DMS79 treated with DMSO at 0.1 percent for 48 hours (cell line): Measurements from ENCODE around the gene GAPVD1.
"Not testable (repeated sequence)": the region's sequence is repeated elsewhere in the genome, so short reads cannot be mapped to it uniquely, and the experiment has no call there.

Experiments used
- DNase-seq: peaks from one replicate; lab custom pipeline; 2025; lab: John Stamatoyannopoulos, UW

Gene GAPVD1

GRCh38 chr9:125372441-125373226 is 111.0 kb downstream of the GAPVD1 start:
- DNase-seq = no peak

- DNase-seq = peak; percentile 72
Observed at GRCh38 chr9:125374443-125375309, 113.0 kb downstream of the GAPVD1 start.

- no peak for DNase-seq
Observed at GRCh38 chr9:125375820-125376219, 114.2 kb downstream of the GAPVD1 start.

- DNase-seq = no peak
Observed at GRCh38 chr9:125376261-125377226, 114.9 kb downstream of the GAPVD1 start.

- no peak for DNase-seq
Observed at GRCh38 chr9:125377584-125378250, 116.1 kb downstream of the GAPVD1 start.

- DNase-seq = no peak
Observed at GRCh38 chr9:125378778-125379177, 117.2 kb downstream of the GAPVD1 start.

- no peak for DNase-seq
Observed at GRCh38 chr9:125379208-125379607, 117.6 kb downstream of the GAPVD1 start.

GRCh38 chr9:125380406-125380805 is 118.8 kb downstream of the GAPVD1 start:
- no peak for DNase-seq

GRCh38 chr9:125387861-125388524 is 126.4 kb downstream of the GAPVD1 start:
- no peak for DNase-seq

- no peak for DNase-seq
Observed at GRCh38 chr9:125388978-125389377, 127.4 kb downstream of the GAPVD1 start.

- no peak for DNase-seq
Observed at GRCh38 chr9:125391704-125392103, 130.1 kb downstream of the GAPVD1 start.

GRCh38 chr9:125393426-125393825 is 131.8 kb downstream of the GAPVD1 start:
- no peak for DNase-seq

GRCh38 chr9:125396799-125397198 is 135.2 kb downstream of the GAPVD1 start:
- no peak for DNase-seq

- no peak for DNase-seq
Observed at GRCh38 chr9:125397736-125398135, 136.1 kb downstream of the GAPVD1 start.

- no peak for DNase-seq
Observed at GRCh38 chr9:125398243-125398642, 136.6 kb downstream of the GAPVD1 start.

GRCh38 chr9:125399165-125399564 is 137.5 kb downstream of the GAPVD1 start:
- DNase-seq = no peak

- no peak for DNase-seq
Observed at GRCh38 chr9:125399666-125400065, 138.0 kb downstream of the GAPVD1 start.

GRCh38 chr9:125400232-125400631 is 138.6 kb downstream of the GAPVD1 start:
- DNase-seq = not testable (repeated sequence)

GRCh38 chr9:125400725-125401716 is 139.4 kb downstream of the GAPVD1 start:
- DNase-seq = no peak

GRCh38 chr9:125404733-125405132 is 143.1 kb downstream of the GAPVD1 start:
- no peak for DNase-seq
